ENCODE measurements around the gene TNFRSF19. TPM values are rescaled to one million over a fixed set of nuclear protein-coding genes. Genes with fewer than 3 reads are reported as not detected.

The TNFRSF19 gene
- total and polyA plus RNA-seq, 2 donors from 2014 or later: 10.1 to 14.7 TPM

GRCh38 chr13:23695196-23695595, 125.0 kb downstream of the TNFRSF19 start:
- intact Hi-C loops (cut with DNase I): no loop called here
- no peaks in the 10 kb centered on the region for H3K27me3 ChIP-seq (ENCODE audit: control insufficient read depth, insufficient read depth, low read length)
- no peak overlapping the region for H3K9ac ChIP-seq (ENCODE audit: low read length in 3 of 3)
- H3K9me3 ChIP-seq (ENCODE audit: control insufficient read depth in 2 of 3, insufficient read depth in 1 of 3, low read length in 3 of 3): no peaks in the 10 kb centered on the region
- H3K4me3 ChIP-seq (ENCODE audit: low read length in 3 of 3): no peak overlapping the region
- FAIRE-seq (no peak), DNase-seq (no peak)
- H3K36me3 ChIP-seq (ENCODE audit: control insufficient read depth in 2 of 3, insufficient read depth in 3 of 3, low read length in 3 of 3): no peaks in the 10 kb centered on the region
- TF ChIP-seq, protein P1, sequence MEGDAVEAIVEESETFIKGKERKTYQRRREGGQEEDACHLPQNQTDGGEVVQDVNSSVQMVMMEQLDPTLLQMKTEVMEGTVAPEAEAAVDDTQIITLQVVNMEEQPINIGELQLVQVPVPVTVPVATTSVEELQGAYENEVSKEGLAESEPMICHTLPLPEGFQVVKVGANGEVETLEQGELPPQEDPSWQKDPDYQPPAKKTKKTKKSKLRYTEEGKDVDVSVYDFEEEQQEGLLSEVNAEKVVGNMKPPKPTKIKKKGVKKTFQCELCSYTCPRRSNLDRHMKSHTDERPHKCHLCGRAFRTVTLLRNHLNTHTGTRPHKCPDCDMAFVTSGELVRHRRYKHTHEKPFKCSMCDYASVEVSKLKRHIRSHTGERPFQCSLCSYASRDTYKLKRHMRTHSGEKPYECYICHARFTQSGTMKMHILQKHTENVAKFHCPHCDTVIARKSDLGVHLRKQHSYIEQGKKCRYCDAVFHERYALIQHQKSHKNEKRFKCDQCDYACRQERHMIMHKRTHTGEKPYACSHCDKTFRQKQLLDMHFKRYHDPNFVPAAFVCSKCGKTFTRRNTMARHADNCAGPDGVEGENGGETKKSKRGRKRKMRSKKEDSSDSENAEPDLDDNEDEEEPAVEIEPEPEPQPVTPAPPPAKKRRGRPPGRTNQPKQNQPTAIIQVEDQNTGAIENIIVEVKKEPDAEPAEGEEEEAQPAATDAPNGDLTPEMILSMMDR (IDR thresholded peaks at IDR 0.05; ENCODE audit: borderline replicate concordance, extremely low read depth, insufficient read depth): no peak
- H3K4me1 ChIP-seq (ENCODE audit: control insufficient read depth in 2 of 3, insufficient read depth in 2 of 3, low read depth in 1 of 3, low read length in 3 of 3): peaks cover 0 to 34% (median 11%) of the 10 kb centered on the region in 3 donors
- no peak overlapping the region for H3K27ac ChIP-seq (ENCODE audit: low read depth in 2 of 2, low read length in 2 of 2)

DNA sequence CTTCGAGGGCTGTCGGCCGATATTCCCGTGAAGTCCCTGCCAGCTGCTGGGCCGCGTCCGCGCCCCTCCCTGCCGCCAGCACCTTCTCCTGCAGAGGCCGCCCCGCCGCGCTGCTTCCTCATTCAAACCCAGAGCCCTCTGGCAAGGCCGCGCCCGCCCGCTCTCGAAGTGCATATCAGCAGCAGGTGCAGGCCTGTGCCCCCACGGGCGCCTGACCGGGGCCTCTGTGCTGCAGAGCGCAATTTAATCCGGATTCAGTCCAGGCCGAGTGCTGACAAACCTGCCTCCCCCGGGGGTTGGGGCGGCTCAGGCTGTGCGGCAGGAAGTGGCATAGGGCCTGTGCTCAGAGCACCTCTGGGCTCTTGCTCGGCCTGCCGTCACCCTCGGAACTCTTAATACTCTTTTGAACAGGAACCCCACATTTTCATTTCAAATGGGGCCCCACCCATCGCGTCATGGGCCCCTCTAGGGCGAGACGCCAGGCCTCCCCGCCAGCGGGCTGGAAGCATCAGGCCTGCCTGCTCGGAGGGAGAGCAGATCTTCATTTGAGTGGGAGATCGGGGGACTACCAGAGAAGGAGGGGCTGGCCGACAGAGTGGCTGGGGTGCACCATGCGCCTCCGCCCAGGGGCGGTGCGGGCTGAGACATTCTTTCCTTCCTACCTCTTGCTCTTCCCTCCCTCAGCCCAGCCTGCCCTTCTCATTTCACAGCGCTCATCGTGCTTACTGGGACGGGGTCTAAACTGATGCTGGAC, 125.7 kb downstream of the TNFRSF19 start:
- H3K4me1 ChIP-seq (ENCODE audit: control insufficient read depth in 2 of 3, insufficient read depth in 2 of 3, low read depth in 1 of 3, low read length in 3 of 3): peaks cover 0 to 34% (median 11%) of the 10 kb centered on the region in 3 donors
- TF ChIP-seq, protein P1 (IDR thresholded peaks at IDR 0.05; ENCODE audit: borderline replicate concordance, extremely low read depth, insufficient read depth): no peak
- H3K9me3 ChIP-seq (ENCODE audit: control insufficient read depth in 2 of 3, insufficient read depth in 1 of 3, low read length in 3 of 3): no peaks in the 10 kb centered on the region
- H3K27me3 ChIP-seq (ENCODE audit: control insufficient read depth, insufficient read depth, low read length): no peaks in the 10 kb centered on the region
- intact Hi-C loops (cut with DNase I): no loop called here
- FAIRE-seq: no peak
- peak; percentile 65 to 84 (median 73) for DNase-seq
- H3K4me3 ChIP-seq (ENCODE audit: low read length in 3 of 3): no peak overlapping the region
- H3K9ac ChIP-seq (ENCODE audit: low read length in 3 of 3): no peak overlapping the region
- H3K27ac ChIP-seq (ENCODE audit: low read depth in 2 of 2, low read length in 2 of 2): no peak overlapping the region
- H3K36me3 ChIP-seq (ENCODE audit: control insufficient read depth in 2 of 3, insufficient read depth in 3 of 3, low read length in 3 of 3): no peaks in the 10 kb centered on the region

DNA sequence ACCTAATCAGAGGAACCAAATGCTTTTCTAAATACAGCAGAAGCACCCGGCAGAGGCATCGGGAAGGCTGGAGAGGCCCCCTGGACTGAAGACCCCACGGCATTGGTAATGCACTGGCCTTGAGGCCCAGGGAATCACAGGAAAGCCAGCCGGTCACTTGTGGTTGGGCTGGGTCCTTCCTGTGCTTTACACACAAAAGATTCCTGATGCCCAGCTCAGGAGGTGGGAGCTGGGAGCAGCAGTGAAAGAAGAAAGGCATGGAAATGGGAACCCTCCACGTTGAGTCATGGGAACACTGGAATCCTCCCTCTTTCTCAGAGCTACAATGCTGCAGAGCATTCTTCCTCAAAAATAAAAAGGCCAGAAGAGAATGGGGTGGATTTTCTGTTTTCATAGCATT, 126.4 kb downstream of the TNFRSF19 start:
- Histone ChIP-seq H3K4me3 (ENCODE audit: low read length in 3 of 3) (no peak overlapping the region), H3K4me1 (ENCODE audit: control insufficient read depth in 2 of 3, insufficient read depth in 2 of 3, low read depth in 1 of 3, low read length in 3 of 3) (peaks cover 0 to 34% (median 11%) of the 10 kb centered on the region in 3 donors), H3K36me3 (ENCODE audit: control insufficient read depth in 2 of 3, insufficient read depth in 3 of 3, low read length in 3 of 3) (no peaks in the 10 kb centered on the region), H3K9me3 (ENCODE audit: control insufficient read depth in 2 of 3, insufficient read depth in 1 of 3, low read length in 3 of 3) (no peaks in the 10 kb centered on the region), H3K27ac (ENCODE audit: low read depth in 2 of 2, low read length in 2 of 2) (no peak overlapping the region), H3K27me3 (ENCODE audit: control insufficient read depth, insufficient read depth, low read length) (no peaks in the 10 kb centered on the region), H3K9ac (ENCODE audit: low read length in 3 of 3) (no peak overlapping the region)
- DNase-seq (no peak), FAIRE-seq (no peak)
- TF ChIP-seq, protein P1 (IDR thresholded peaks at IDR 0.05; ENCODE audit: borderline replicate concordance, extremely low read depth, insufficient read depth): no peak
- intact Hi-C loops (cut with DNase I): no loop called here

Data from kidney (tissue), 14 donors.